NCI-H1417 (cell line): Measurements from ENCODE around the gene TAF5.
"Not testable (repeated sequence)": the region's sequence is repeated elsewhere in the genome, so short reads cannot be mapped to it uniquely, and the experiment has no call there.

Experiments used
- DNase-seq, 3 experiments: peaks; one replicate each; lab custom pipeline; 2025; lab: John Stamatoyannopoulos, UW

TAF5 gene

GRCh38 chr10:103413564-103413963 lies 45.8 kb downstream of the TAF5 start:
- DNase-seq, result no peak

- no peak for DNase-seq
Measured at GRCh38 chr10:103415581-103415980, 47.8 kb downstream of the TAF5 start.

GRCh38 chr10:103416436-103417147 lies 48.8 kb downstream of the TAF5 start:
- DNase-seq, result peak; percentile 6 to 67 (median 27)

- DNase-seq, result not testable (repeated sequence)
Measured at GRCh38 chr10:103417148-103417469, 49.3 kb downstream of the TAF5 start.

- DNase-seq, result no peak
Measured at GRCh38 chr10:103417601-103418000, 49.8 kb downstream of the TAF5 start.

GRCh38 chr10:103419101-103419500 lies 51.3 kb downstream of the TAF5 start:
- no peak for DNase-seq

- no peak for DNase-seq
Measured at GRCh38 chr10:103423748-103424147, 56.0 kb downstream of the TAF5 start.

GRCh38 chr10:103427866-103428265 lies 60.1 kb downstream of the TAF5 start:
- no peak for DNase-seq

GRCh38 chr10:103428989-103429643 lies 61.3 kb downstream of the TAF5 start:
- no peak for DNase-seq

- DNase-seq, result no peak
Measured at GRCh38 chr10:103429647-103430046, 61.9 kb downstream of the TAF5 start.

- no peak for DNase-seq
Measured at GRCh38 chr10:103431902-103432301, 64.1 kb downstream of the TAF5 start.

- DNase-seq, result no peak
Measured at GRCh38 chr10:103433858-103434257, 66.1 kb downstream of the TAF5 start.
